ENCODE measurements around the gene GUCY2C. TPM values are rescaled to one million over a fixed set of nuclear protein-coding genes. Genes with fewer than 3 reads are reported as not detected.

GUCY2C gene
- total and polyA plus RNA-seq, 10 of the 15 experiments (the other 5 are each of a cell fraction or from before 2014, with no cell fraction given): 0.08 to 0.60 (median 0.17) TPM

DNA sequence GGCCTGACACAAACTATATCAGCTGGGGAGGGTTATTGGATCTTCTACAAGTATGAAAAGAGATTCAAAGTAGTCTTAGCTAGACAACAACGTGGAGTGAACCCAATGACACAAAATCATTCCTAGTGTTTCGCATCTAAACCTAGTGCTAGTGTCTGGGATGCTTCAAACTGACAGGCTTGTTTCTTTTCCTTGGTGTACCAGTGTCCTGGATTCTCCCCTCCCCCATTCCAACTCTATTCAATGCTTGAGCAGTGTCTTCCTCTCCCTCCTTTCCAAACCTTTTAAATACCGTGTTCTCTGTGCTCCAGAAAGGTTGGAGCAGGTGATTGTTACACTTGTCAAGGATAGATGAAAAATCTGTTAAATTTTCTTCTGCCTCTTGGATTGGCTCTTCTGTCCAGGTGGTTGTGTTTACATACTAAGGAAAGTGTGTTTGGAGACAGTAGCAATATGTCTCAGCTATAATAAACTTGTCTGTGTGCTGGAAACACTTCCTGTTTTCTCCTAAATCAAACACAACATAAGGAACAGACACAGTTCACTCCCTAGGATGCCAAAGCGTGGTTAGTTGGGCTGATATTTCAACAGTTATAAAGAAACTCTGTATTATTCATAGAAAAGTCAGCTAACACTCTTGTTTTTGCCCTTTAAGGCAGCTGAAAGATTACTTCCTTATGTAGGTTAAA lies 14.4 kb upstream of the GUCY2C start:
- Histone ChIP-seq H2AFZ (ENCODE audit: control insufficient read depth, low read depth, low read length) (peak overlapping the region; percentile 39), H4K20me1 (ENCODE audit: control insufficient read depth, insufficient read depth) (no peaks in the 10 kb centered on the region), H3K27ac (ENCODE audit: control insufficient read depth, insufficient read depth) (no peak overlapping the region), H3K27me3 (replicated peaks in 1 of 2; ENCODE audit: control insufficient read depth in 2 of 2, insufficient read depth in 2 of 2, low read length in 1 of 2) (no peaks in the 10 kb centered on the region), H3K4me2 (ENCODE audit: control insufficient read depth, insufficient read depth) (no peak overlapping the region), H3K79me2 (ENCODE audit: control insufficient read depth, insufficient read depth, low read length) (no peaks in the 10 kb centered on the region), H3K4me1 (ENCODE audit: control insufficient read depth, insufficient read depth, low read length) (no peaks in the 10 kb centered on the region), H3K4me3 (no peak overlapping the region), H3K36me3 (ENCODE audit: control insufficient read depth in 2 of 2, insufficient read depth in 2 of 2, low read length in 1 of 2) (no peaks in the 10 kb centered on the region), H3K9me3 (replicated peaks; ENCODE audit: control insufficient read depth, insufficient read depth, low read length) (no peaks in the 10 kb centered on the region), H3K9ac (ENCODE audit: control insufficient read depth, insufficient read depth, low read length) (no peak overlapping the region)
- DNase-seq (ENCODE audit: low read depth, low spot score) (no peak), FAIRE-seq (no peak), ATAC-seq (no peak)
- CTCF ChIA-PET: interaction anchor here (1.1 to 3.4 kb wide), 2 partner anchors 84 to 473 kb away, joined by 3 to 12 read pairs; no protein-coding TSS in a partner anchor
- TF ChIP-seq TCF3 (IDR thresholded peaks at IDR 0.05; ENCODE audit: borderline replicate concordance, insufficient read depth, low read depth, low read length): no peak
- 0 out of 2 replicates have a peak, but pooled peaks have one; percentile 26 for TF ChIP-seq SPI1 (IDR thresholded peaks at IDR 0.05; ENCODE audit: borderline replicate concordance, insufficient read depth, low read depth, low read length)
- TF ChIP-seq STAT3 (IDR thresholded peaks at IDR 0.05; ENCODE audit: low read depth, low read length): no peak
- TF ChIP-seq ATF7 (IDR thresholded peaks at IDR 0.05; ENCODE audit: low read depth): no peak
- TF ChIP-seq SUZ12 (IDR thresholded peaks at IDR 0.05; ENCODE audit: unreplicated experiment): no peak
- no peak for TF ChIP-seq BCL11A (IDR thresholded peaks at IDR 0.05; ENCODE audit: low read depth, low read length)
- in situ Hi-C loops (cut with MboI): loop anchor here (10.0 kb wide), 1 partner anchor 76 kb away; no protein-coding TSS in a partner anchor
- no TSS peak for BruUV-seq (replicated peaks)
- SMC1A ChIA-PET (ENCODE audit: uncharacterized antibody, unreplicated experiment): interaction anchor here (0.7 to 1.3 kb wide), 4 partner anchors 9 to 83 kb away, joined by 3 to 5 read pairs (median 3); no protein-coding TSS in a partner anchor
- RAD21 ChIA-PET (ENCODE audit: unreplicated experiment): no interaction called here
- 52% methylated on average over 4 of the region's 4 CpGs for WGBS (ENCODE audit: insufficient coverage, insufficient replicate concordance, low lambda C conversion rate, missing lambda C conversion rate)
- POLR2A ChIA-PET: no interaction called here
- intact Hi-C loops (cut with micrococcal nuclease; ENCODE audit: unreplicated experiment): no loop called here

Data from GM12878 (cell line).